BE2C (cell line): Measurements from ENCODE around the gene PPP2R5C.

Experiments
- DNase-seq: peaks from one replicate; pipeline ENCODE4 v3.0.0-alpha.2; 2020
- H3K27me3 ChIP-seq: fragments of 250-450 bp; sonication (Bioruptor Pico); 2 replicates; pipeline ENCODE4 v1.5.1; 2020; ENCODE audit warnings: mild to moderate bottlenecking
- H3K36me3 ChIP-seq: fragments of 250-450 bp; sonication (Bioruptor Pico); 2 replicates; pipeline ENCODE4 v1.5.1; 2020; ENCODE audit warnings: mild to moderate bottlenecking
- H3K4me1 ChIP-seq: fragments of 250-450 bp; sonication (Bioruptor Pico); 2 replicates; pipeline ENCODE4 v1.5.1; 2020
- H3K4me3 ChIP-seq: 2 replicates; pipeline ENCODE4 v1.5.1; 2011; ENCODE audit warnings: low read depth, low read length
- H3K9me3 ChIP-seq: fragments of 250-450 bp; sonication (Bioruptor Pico); 2 replicates; pipeline ENCODE4 v1.5.1; 2020
- CTCF ChIP-seq: IDR thresholded peaks from 2 replicates; pipeline ENCODE4 v1.5.1; 2012; ENCODE audit warnings: mild to moderate bottlenecking, low read depth, low read length

PPP2R5C gene

GRCh38 chr14:101897326-101897725 lies 135.8 kb downstream of the PPP2R5C start:
- no peak for TF ChIP-seq CTCF
- Histone ChIP-seq H3K9me3 (no peaks in the 10 kb centered on the region), H3K36me3 (peaks cover 89% of the 10 kb centered on the region), H3K27me3 (no peaks in the 10 kb centered on the region), H3K4me1 (no peaks in the 10 kb centered on the region), H3K4me3 (no peak overlapping the region)
- no peak for DNase-seq

GRCh38 chr14:101898416-101898815 lies 136.9 kb downstream of the PPP2R5C start:
- Histone ChIP-seq H3K9me3 (no peaks in the 10 kb centered on the region), H3K27me3 (no peaks in the 10 kb centered on the region), H3K4me3 (no peak overlapping the region), H3K4me1 (no peaks in the 10 kb centered on the region), H3K36me3 (peaks cover 89% of the 10 kb centered on the region)
- no peak for DNase-seq
- TF ChIP-seq CTCF, result no peak

GRCh38 chr14:101899263-101899662 lies 137.8 kb downstream of the PPP2R5C start:
- H3K4me3 ChIP-seq, result no peak overlapping the region
- DNase-seq, result no peak
- H3K9me3 ChIP-seq, result no peaks in the 10 kb centered on the region
- H3K27me3 ChIP-seq, result no peaks in the 10 kb centered on the region
- no peak for TF ChIP-seq CTCF
- peaks cover 91% of the 10 kb centered on the region for H3K36me3 ChIP-seq
- H3K4me1 ChIP-seq, result no peaks in the 10 kb centered on the region

GRCh38 chr14:101900253-101900652 lies 138.7 kb downstream of the PPP2R5C start:
- no peak for DNase-seq
- H3K27me3 ChIP-seq, result no peaks in the 10 kb centered on the region
- TF ChIP-seq CTCF, result no peak
- H3K36me3 ChIP-seq, result peaks cover 91% of the 10 kb centered on the region
- no peak overlapping the region for H3K4me3 ChIP-seq
- no peaks in the 10 kb centered on the region for H3K9me3 ChIP-seq
- no peaks in the 10 kb centered on the region for H3K4me1 ChIP-seq

GRCh38 chr14:101903111-101903561 lies 141.6 kb downstream of the PPP2R5C start:
- Histone ChIP-seq H3K4me3 (no peak overlapping the region), H3K4me1 (no peaks in the 10 kb centered on the region), H3K27me3 (no peaks in the 10 kb centered on the region), H3K9me3 (no peaks in the 10 kb centered on the region), H3K36me3 (peaks cover 90% of the 10 kb centered on the region)
- no peak for DNase-seq
- no peak for TF ChIP-seq CTCF

- Histone ChIP-seq H3K4me1 (no peaks in the 10 kb centered on the region), H3K9me3 (no peaks in the 10 kb centered on the region), H3K4me3 (no peak overlapping the region), H3K27me3 (no peaks in the 10 kb centered on the region), H3K36me3 (peaks cover 90% of the 10 kb centered on the region)
- TF ChIP-seq CTCF, result 0 out of 2 replicates have a peak, but pooled peaks have one; percentile 0
- DNase-seq, result no peak
These were observed 144.1 kb downstream of the PPP2R5C start for GRCh38 chr14:101905614-101906013.
